BE2C (cell line): ENCODE data around the gene OSM.

Source experiments
- DNase-seq: peaks from one replicate; pipeline ENCODE4 v3.0.0-alpha.2; 2020
- H3K27me3 ChIP-seq: fragments of 250-450 bp; sonication (Bioruptor Pico); 2 replicates; pipeline ENCODE4 v1.5.1; 2020; ENCODE audit warnings: mild to moderate bottlenecking
- H3K36me3 ChIP-seq: fragments of 250-450 bp; sonication (Bioruptor Pico); 2 replicates; pipeline ENCODE4 v1.5.1; 2020; ENCODE audit warnings: mild to moderate bottlenecking
- H3K4me1 ChIP-seq: fragments of 250-450 bp; sonication (Bioruptor Pico); 2 replicates; pipeline ENCODE4 v1.5.1; 2020
- H3K4me3 ChIP-seq: 2 replicates; pipeline ENCODE4 v1.5.1; 2011; ENCODE audit warnings: low read depth, low read length
- H3K9me3 ChIP-seq: fragments of 250-450 bp; sonication (Bioruptor Pico); 2 replicates; pipeline ENCODE4 v1.5.1; 2020
- TF ChIP-seq, protein P1 (sequence below): IDR thresholded peaks from 2 replicates; pipeline ENCODE4 v1.5.1; 2012; ENCODE audit warnings: mild to moderate bottlenecking, low read depth, low read length

The OSM gene

DNA sequence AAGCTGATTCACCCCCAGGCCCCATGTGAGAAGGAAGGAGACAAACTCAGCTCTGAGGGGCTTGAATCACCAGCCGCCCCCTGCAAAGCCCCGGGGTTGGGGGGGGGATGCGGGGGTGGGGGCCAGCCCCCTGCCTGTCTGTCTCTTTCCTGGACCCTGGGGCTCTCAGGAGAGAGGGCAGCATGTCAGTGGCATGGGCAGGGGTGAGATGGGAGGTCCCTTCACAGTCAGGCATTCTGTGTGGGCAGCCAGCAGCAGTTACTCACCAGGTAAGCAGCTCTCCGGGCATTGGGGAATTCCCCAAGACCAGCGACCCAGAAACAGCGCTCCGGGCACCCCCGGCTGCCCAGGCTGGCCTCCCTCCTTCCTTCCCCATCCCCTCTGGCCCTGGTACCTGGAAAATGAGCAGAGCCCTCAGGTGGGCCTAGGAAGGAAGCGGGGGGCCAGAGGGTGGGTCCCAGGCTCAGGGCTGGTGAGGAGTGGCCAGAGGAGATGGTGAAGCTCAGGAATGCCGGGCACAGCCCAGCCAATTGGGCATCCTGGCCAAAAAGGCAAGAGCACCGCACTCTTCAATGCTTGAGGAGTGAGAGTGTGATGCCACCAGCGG lies 15.9 kb downstream of the OSM start:
- DNase-seq: no peak
- H3K4me1 ChIP-seq: peaks cover 28% of the 10 kb centered on the region
- no peaks in the 10 kb centered on the region for H3K9me3 ChIP-seq
- TF ChIP-seq, protein P1, sequence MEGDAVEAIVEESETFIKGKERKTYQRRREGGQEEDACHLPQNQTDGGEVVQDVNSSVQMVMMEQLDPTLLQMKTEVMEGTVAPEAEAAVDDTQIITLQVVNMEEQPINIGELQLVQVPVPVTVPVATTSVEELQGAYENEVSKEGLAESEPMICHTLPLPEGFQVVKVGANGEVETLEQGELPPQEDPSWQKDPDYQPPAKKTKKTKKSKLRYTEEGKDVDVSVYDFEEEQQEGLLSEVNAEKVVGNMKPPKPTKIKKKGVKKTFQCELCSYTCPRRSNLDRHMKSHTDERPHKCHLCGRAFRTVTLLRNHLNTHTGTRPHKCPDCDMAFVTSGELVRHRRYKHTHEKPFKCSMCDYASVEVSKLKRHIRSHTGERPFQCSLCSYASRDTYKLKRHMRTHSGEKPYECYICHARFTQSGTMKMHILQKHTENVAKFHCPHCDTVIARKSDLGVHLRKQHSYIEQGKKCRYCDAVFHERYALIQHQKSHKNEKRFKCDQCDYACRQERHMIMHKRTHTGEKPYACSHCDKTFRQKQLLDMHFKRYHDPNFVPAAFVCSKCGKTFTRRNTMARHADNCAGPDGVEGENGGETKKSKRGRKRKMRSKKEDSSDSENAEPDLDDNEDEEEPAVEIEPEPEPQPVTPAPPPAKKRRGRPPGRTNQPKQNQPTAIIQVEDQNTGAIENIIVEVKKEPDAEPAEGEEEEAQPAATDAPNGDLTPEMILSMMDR: no peak
- H3K27me3 ChIP-seq: peaks cover 8% of the 10 kb centered on the region; the same call in 1 of the 2 replicates
- no peaks in the 10 kb centered on the region for H3K36me3 ChIP-seq
- no peak overlapping the region for H3K4me3 ChIP-seq

- Histone ChIP-seq H3K27me3 (peaks cover 8% of the 10 kb centered on the region; the same call in 1 of the 2 replicates), H3K9me3 (no peaks in the 10 kb centered on the region), H3K4me3 (no peak overlapping the region), H3K36me3 (no peaks in the 10 kb centered on the region), H3K4me1 (peaks cover 28% of the 10 kb centered on the region)
- TF ChIP-seq, protein P1: no peak
- DNase-seq: no peak
Measured at GRCh38 chr22:30250039-30250565, 16.5 kb downstream of the OSM start.

DNA sequence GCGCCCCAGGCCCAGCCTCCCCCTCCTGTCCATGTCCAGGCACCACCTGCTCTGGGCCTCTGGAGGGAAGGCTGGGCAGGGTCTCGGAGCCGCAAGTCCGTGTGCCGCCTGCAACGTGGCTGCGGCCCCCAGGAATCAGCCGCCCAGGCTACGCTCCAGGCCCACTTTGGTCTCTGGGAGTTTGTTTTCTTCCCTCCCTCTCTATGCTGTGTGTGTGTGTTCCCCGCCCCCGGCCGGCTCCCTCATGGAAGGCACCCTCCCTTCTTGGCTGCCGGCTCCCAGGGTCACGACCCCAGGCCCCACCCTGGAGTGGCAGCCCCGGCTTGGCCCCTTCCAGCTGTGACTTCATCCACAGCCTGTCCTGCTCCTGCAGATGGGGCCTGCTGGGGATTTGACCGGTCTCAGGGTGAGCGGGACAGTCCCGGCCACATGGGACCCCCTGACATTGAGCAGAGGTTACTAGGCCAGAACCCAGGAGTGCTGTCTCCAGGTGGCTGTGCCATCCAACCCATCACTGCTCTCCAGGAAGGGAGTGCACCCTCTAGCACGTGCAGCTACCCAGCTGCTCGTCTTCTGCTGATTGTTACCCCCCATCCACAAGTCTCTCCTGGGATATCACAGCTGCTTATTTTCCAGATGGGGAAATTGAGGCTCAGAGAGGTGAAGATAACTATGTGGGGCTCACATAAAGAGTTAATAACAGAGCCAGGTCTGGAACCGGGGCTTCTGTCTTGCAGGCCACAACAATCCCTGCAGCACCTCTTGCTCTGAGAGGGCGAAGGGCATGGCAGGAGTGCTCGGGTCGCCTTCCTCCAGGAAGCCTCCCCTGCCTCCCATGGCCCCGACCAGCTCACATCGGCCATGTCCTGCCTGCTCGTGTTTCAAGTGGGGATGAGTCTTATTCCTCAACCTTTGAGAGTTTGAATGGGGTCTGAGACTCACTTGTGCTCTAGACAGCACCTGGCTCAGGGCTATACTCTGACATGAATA lies 17.3 kb downstream of the OSM start:
- peaks cover 26% of the 10 kb centered on the region for H3K4me1 ChIP-seq
- no peaks in the 10 kb centered on the region for H3K36me3 ChIP-seq
- no peak for DNase-seq
- H3K9me3 ChIP-seq: no peaks in the 10 kb centered on the region
- H3K4me3 ChIP-seq: no peak overlapping the region
- H3K27me3 ChIP-seq: peaks cover 8% of the 10 kb centered on the region; the same call in 1 of the 2 replicates
- TF ChIP-seq, protein P1: no peak

- H3K27me3 ChIP-seq: peaks cover 8% of the 10 kb centered on the region; the same call in 1 of the 2 replicates
- DNase-seq: no peak
- no peaks in the 10 kb centered on the region for H3K9me3 ChIP-seq
- H3K4me1 ChIP-seq: peaks cover 17% of the 10 kb centered on the region
- H3K4me3 ChIP-seq: no peak overlapping the region
- TF ChIP-seq, protein P1: no peak
- H3K36me3 ChIP-seq: no peaks in the 10 kb centered on the region
Measured at GRCh38 chr22:30248484-30248883, 18.2 kb downstream of the OSM start.

DNA sequence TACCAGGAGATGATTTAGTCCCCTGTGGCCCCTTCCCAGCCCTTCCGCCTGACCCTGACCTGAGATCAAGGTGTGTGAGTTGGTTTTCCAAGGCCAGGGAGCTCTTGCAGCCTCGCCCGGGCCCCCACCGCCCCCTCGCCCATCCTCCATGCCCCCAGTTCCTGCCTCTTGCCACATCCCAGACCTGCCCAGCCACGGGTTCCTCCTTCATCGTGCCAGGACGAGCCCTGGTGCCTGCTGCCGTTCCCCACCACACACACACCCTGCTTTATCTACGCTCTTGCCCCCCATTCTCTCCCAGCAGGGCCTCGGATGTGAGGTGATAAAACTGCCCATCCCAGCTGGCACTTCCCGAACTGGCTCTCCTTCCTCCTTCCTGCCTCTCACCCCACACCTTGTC lies 18.7 kb downstream of the OSM start:
- TF ChIP-seq, protein P1: no peak
- Histone ChIP-seq H3K36me3 (no peaks in the 10 kb centered on the region), H3K27me3 (peaks cover 8% of the 10 kb centered on the region; the same call in 1 of the 2 replicates), H3K9me3 (no peaks in the 10 kb centered on the region), H3K4me1 (peaks cover 15% of the 10 kb centered on the region), H3K4me3 (no peak overlapping the region)
- DNase-seq: no peak
